CD4-positive, alpha-beta T cell (primary cell): Measurements from ENCODE around the gene PZP. TPM values are rescaled to one million over a fixed set of nuclear protein-coding genes. Genes with fewer than 3 reads are reported as not detected.
"Not testable (repeated sequence)": the region's sequence is repeated elsewhere in the genome, so short reads cannot be mapped to it uniquely, and the experiment has no call there.

Experiments
- ATAC-seq: fragments of 200-7000 bp; cut with Tn5 transposase; one replicate; pipeline ENCODE4 v1.10.0; 2022; ENCODE audit warnings: mild to moderate bottlenecking; ENCODE audit not compliant: poor library complexity
- CTCF ChIA-PET: fragments of 350-600 bp; sonication (Branson Sonifier 250); formaldehyde crosslinking; loops from one replicate; lab custom pipeline; 2021; ENCODE audit warnings: antibody characterized with exemption, inconsistent platforms; lab: Charles Lee
- POLR2A ChIA-PET: fragments of 350-600 bp; sonication (Branson Sonifier 250); formaldehyde crosslinking; loops from one replicate; lab custom pipeline; 2021; ENCODE audit warnings: antibody characterized with exemption, inconsistent platforms; lab: Charles Lee
- DNase-seq, 14 experiments: peaks; one replicate each; pipeline ENCODE4 v3.0.0-alpha.2; 2013 to 2020; ENCODE audit warnings: mixed read lengths in 2 of 14
- H3K27ac ChIP-seq, 2 donors: one replicate each; pipeline versions ENCODE4 v1.5.1 to v1.7.0; 2013; ENCODE audit warnings: low read length in 2 of 2, low read depth in 1 of 2, mild to moderate bottlenecking in 1 of 2
- H3K27me3 ChIP-seq, 2 experiments: 1 replicate in 1 of 2; 2 replicates in 1 of 2; pipeline versions ENCODE4 v1.6.1 to v1.7.0; 2013; ENCODE audit warnings: low read length in 2 of 2, control low read depth in 1 of 2, mild to moderate bottlenecking in 1 of 2, moderate library complexity in 1 of 2; ENCODE audit not compliant: insufficient read depth in 2 of 2, control insufficient read depth in 1 of 2
- H3K36me3 ChIP-seq: one replicate; pipeline ENCODE4 v1.6.1; 2013; ENCODE audit warnings: low read length, control low read depth; ENCODE audit not compliant: insufficient read depth
- H3K4me1 ChIP-seq: one replicate; pipeline ENCODE4 v1.6.1; 2013; ENCODE audit warnings: low read length, control low read depth; ENCODE audit not compliant: insufficient read depth
- H3K4me3 ChIP-seq: one replicate; pipeline ENCODE4 v1.5.1; 2013; ENCODE audit warnings: mild to moderate bottlenecking, low read length, moderate library complexity
- H3K9me3 ChIP-seq, 2 experiments: 1 replicate in 1 of 2; 2 replicates in 1 of 2; pipeline versions ENCODE4 v1.6.1 to v1.7.0; 2013; ENCODE audit warnings: low read length in 2 of 2, mild to moderate bottlenecking in 2 of 2, control low read depth in 1 of 2, moderate library complexity in 1 of 2; ENCODE audit not compliant: control insufficient read depth in 1 of 2, insufficient read depth in 1 of 2
- H3K27ac Mint-ChIP-seq: one replicate; pipeline ENCODE4 v1.8.0; 2020; ENCODE audit warnings: mixed read lengths
- H3K27me3 Mint-ChIP-seq: one replicate; pipeline ENCODE4 v1.8.0; 2021; ENCODE audit warnings: mixed read lengths
- H3K36me3 Mint-ChIP-seq: one replicate; pipeline ENCODE4 v1.8.0; 2021; ENCODE audit warnings: low read depth, mixed read lengths
- H3K4me1 Mint-ChIP-seq: one replicate; pipeline ENCODE4 v1.8.0; 2021; ENCODE audit warnings: low read depth, mixed read lengths
- H3K4me3 Mint-ChIP-seq: one replicate; pipeline ENCODE4 v1.8.0; 2020; ENCODE audit warnings: mild to moderate bottlenecking, mixed read lengths
- H3K9me3 Mint-ChIP-seq: one replicate; pipeline ENCODE4 v1.8.0; 2020; ENCODE audit warnings: mixed read lengths
- CTCF ChIP-seq: fragments of 200-600 bp; IDR thresholded peaks from one replicate; pipeline ENCODE4 v1.8.0; 2022; ENCODE audit warnings: antibody characterized with exemption, mild to moderate bottlenecking
- intact Hi-C, 2 experiments: fragments of 100-400 bp; cut with DNase I in 1 of 2; cut with micrococcal nuclease in 1 of 2; formaldehyde crosslinking; loops; one replicate each; pipeline versions ENCODE4 v1.15.1 to v1.9.0; 2023 to 2025; cut with DNase I, micrococcal nuclease
- total RNA-seq, 174 experiments: library from RNA in 2 of 174; stranded (reverse) in 2 of 174; gene quantifications; one replicate each; pipeline ENCODE4 v1.2.3 and lab custom pipeline; 2021 to 2026

PZP gene
- total RNA-seq, 2 experiments from 2014 or later = not detected

- no peak for DNase-seq
- CTCF ChIA-PET = no interaction called here
- Histone ChIP-seq H3K36me3 (no peaks in the 10 kb centered on the region), H3K27ac (no peak overlapping the region), H3K9me3 (peaks cover 0 to 12% of the 10 kb centered on the region in 2 experiments), H3K4me3 (no peak overlapping the region), H3K27me3 (no peaks in the 10 kb centered on the region), H3K4me1 (no peaks in the 10 kb centered on the region)
- Mint-ChIP-seq H3K27me3 (no peaks in the 10 kb centered on the region), H3K9me3 (no peaks in the 10 kb centered on the region), H3K27ac (no peak overlapping the region), H3K4me1 (no peaks in the 10 kb centered on the region), H3K4me3 (no peak overlapping the region), H3K36me3 (peaks cover 3% of the 10 kb centered on the region)
- TF ChIP-seq CTCF = no peak
- POLR2A ChIA-PET = no interaction called here
- no peak for ATAC-seq
- intact Hi-C loops = no loop called here
These were observed 27.4 kb downstream of the PZP start for GRCh38 chr12:9180810-9181209.

GRCh38 chr12:9179781-9180180, 28.4 kb downstream of the PZP start:
- peaks cover 3% of the 10 kb centered on the region for H3K36me3 Mint-ChIP-seq

GRCh38 chr12:9169979-9170634, 38.1 kb downstream of the PZP start:
- intact Hi-C loops = no loop called here
- no peak overlapping the region for H3K27ac Mint-ChIP-seq

More at GRCh38 chr12:9179781-9180180, 28.4 kb downstream of the PZP start:
- Histone ChIP-seq H3K4me3 (no peak overlapping the region), H3K9me3 (peaks cover 0 to 12% of the 10 kb centered on the region in 2 experiments), H3K36me3 (no peaks in the 10 kb centered on the region), H3K4me1 (no peaks in the 10 kb centered on the region), H3K27ac (no peak overlapping the region), H3K27me3 (no peaks in the 10 kb centered on the region)
- Mint-ChIP-seq H3K27ac (no peak overlapping the region), H3K4me3 (no peak overlapping the region), H3K9me3 (no peaks in the 10 kb centered on the region), H3K27me3 (no peaks in the 10 kb centered on the region), H3K4me1 (no peaks in the 10 kb centered on the region)
- ATAC-seq (no peak), DNase-seq (no peak)
- ChIA-PET CTCF (no interaction called here), POLR2A (no interaction called here)
- intact Hi-C loops = no loop called here
- TF ChIP-seq CTCF = no peak

GRCh38 chr12:9167345-9167744, 40.9 kb downstream of the PZP start:
- H3K4me3 ChIP-seq, H3K4me3 Mint-ChIP-seq, intact Hi-C loops, H3K9me3 ChIP-seq, H3K9me3 Mint-ChIP-seq, H3K4me1 ChIP-seq, H3K27me3 ChIP-seq, DNase-seq, POLR2A ChIA-PET, H3K4me1 Mint-ChIP-seq, H3K27ac ChIP-seq, H3K27me3 Mint-ChIP-seq, ATAC-seq, H3K27ac Mint-ChIP-seq, CTCF ChIA-PET: not testable (repeated sequence)
- H3K36me3 Mint-ChIP-seq = peaks cover 23% of the 10 kb centered on the region
- H3K36me3 ChIP-seq = peaks cover 14% of the 10 kb centered on the region

More at GRCh38 chr12:9169979-9170634, 38.1 kb downstream of the PZP start:
- peaks cover 6% of the 10 kb centered on the region for H3K27me3 Mint-ChIP-seq
- H3K27ac ChIP-seq = no peak overlapping the region
- POLR2A ChIA-PET = no interaction called here
- no peak for TF ChIP-seq CTCF
- no peaks in the 10 kb centered on the region for H3K9me3 Mint-ChIP-seq
- H3K4me3 Mint-ChIP-seq = no peak overlapping the region
- H3K4me1 Mint-ChIP-seq = no peaks in the 10 kb centered on the region
- H3K36me3 Mint-ChIP-seq = peaks cover 25% of the 10 kb centered on the region
- peaks cover 12% of the 10 kb centered on the region for H3K36me3 ChIP-seq
- H3K4me1 ChIP-seq = no peaks in the 10 kb centered on the region
- no peak overlapping the region for H3K4me3 ChIP-seq
- no peaks in the 10 kb centered on the region for H3K27me3 ChIP-seq
- peaks cover 0 to 3% of the 10 kb centered on the region in 2 experiments for H3K9me3 ChIP-seq
- DNase-seq = no peak
- CTCF ChIA-PET = no interaction called here
- ATAC-seq = no peak
